Uterus (tissue), 2 donors: ENCODE results near the gene DAPK3.

ENCODE experiments used
- POLR2A ChIP-seq, 2 donors: fragments of 450-650 bp; IDR thresholded peaks; one replicate each; pipeline ENCODE4 v1.6.1; 2016; ENCODE audit warnings: antibody characterized with exemption in 2 of 2, mild to moderate bottlenecking in 1 of 2, moderate library complexity in 1 of 2
- TF ChIP-seq, protein P1 (sequence below), 4 experiments: fragments of 200-600 bp in 2 of 4; fragments of 450-650 bp in 2 of 4; sonication (generic) in 2 of 4; IDR thresholded peaks; one replicate each; pipeline ENCODE4 v1.5.1; 2016 to 2019; ENCODE audit warnings: antibody characterized with exemption in 4 of 4, mild to moderate bottlenecking in 2 of 4, moderate library complexity in 1 of 4

DNA sequence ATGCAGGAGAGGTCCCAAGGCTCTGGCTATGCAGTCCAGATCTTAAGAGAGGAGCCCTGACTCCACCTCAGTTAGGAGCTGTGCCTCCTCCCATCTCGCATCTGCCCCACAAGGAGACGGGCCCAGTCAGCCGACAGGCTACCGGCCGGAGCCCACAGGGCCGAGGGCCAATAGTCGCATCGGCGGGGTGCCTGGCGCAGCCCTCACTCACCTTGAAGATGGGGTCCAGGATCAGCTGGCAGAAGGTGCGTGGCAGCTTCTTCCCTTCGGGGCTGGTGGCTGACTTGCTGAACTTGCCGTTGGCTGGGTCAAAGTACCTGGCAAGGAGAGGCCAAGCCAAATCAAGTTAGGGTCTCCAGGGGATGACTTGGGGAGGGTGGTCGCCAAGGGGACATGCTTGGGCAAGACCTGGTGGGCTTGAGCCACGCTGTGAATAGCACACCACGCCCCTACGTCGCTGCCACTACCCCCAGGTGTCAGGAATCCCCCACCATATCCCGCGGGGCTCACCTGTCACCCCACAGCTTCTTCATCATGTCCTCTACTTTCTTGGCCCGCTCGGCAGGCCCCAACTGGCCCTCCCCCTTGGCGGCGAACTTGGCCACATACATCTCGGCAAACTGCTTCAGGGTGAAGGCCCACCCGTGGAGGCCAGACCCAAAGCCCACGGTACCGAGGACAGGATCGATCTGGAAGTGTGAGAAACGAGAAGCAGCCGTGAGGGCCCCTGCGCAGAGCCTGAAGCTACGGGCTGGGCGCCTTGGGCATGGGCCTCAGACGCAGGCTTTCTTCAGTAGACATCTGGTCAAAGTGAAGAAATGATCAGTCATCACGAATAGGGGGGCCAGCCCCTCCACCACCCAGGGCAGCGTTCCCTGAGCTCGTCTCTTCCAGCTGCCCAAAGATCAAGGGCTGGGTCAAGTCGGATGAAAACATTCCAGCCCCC is 11.1 kb upstream of the DAPK3 start:
- TF ChIP-seq, protein P1, sequence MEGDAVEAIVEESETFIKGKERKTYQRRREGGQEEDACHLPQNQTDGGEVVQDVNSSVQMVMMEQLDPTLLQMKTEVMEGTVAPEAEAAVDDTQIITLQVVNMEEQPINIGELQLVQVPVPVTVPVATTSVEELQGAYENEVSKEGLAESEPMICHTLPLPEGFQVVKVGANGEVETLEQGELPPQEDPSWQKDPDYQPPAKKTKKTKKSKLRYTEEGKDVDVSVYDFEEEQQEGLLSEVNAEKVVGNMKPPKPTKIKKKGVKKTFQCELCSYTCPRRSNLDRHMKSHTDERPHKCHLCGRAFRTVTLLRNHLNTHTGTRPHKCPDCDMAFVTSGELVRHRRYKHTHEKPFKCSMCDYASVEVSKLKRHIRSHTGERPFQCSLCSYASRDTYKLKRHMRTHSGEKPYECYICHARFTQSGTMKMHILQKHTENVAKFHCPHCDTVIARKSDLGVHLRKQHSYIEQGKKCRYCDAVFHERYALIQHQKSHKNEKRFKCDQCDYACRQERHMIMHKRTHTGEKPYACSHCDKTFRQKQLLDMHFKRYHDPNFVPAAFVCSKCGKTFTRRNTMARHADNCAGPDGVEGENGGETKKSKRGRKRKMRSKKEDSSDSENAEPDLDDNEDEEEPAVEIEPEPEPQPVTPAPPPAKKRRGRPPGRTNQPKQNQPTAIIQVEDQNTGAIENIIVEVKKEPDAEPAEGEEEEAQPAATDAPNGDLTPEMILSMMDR (IDR thresholded peaks at IDR 0.05): no peak
- TF ChIP-seq POLR2A (IDR thresholded peaks at IDR 0.05): no peak
